ENCODE data around the gene ARIH2.

The ARIH2 gene

DNA sequence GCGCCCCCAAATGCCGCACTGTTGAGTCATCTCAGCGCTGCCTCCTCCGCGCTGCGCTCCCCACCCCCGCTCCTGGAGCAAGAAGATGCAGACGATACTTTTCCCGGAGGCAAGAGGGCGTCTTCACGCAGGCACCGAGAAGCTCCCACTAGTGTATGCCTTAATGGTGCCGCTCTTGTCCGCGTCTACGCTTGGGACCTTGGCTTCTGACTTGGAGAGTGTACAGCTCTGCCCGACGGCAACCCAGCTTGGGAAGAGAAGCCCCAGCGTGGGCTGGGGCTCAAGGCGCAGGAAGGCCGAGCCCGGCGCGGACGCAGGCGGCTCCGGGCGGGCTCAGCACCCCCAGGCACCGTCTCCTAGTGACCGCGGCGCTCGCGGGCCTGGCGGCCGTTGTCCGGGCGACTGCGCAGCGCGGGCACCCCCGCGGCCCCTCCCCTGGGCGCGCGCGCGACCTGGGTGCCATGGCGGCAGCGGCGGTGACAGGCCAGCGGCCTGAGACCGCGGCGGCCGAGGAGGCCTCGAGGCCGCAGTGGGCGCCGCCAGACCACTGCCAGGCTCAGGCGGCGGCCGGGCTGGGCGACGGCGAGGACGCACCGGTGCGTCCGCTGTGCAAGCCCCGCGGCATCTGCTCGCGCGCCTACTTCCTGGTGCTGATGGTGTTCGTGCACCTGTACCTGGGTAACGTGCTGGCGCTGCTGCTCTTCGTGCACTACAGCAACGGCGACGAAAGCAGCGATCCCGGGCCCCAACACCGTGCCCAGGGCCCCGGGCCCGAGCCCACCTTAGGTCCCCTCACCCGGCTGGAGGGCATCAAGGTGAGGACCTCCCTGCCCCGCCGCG is 71.4 kb downstream of the ARIH2 start, which contains the start of gene P4HTM:
P4HTM (plus strand) TSS at position 446 of the 840 bp plus-strand sequence; CDS start at position 462, 16 bp downstream.
- Histone ChIP-seq H3K27ac (ENCODE audit: low read depth, low read length) (peak within 1 kb of the TSS; percentile 65), H2AFZ (ENCODE audit: low read depth, low read length, severe bottlenecking) (peak within 1 kb of the TSS; percentile 64), H3K27me3 (ENCODE audit: low read length) (no peaks in the 10 kb centered on the region), H3K79me2 (ENCODE audit: insufficient read depth, low read length) (peaks cover 20% of the 10 kb centered on the region), H3K9me3 (ENCODE audit: insufficient read depth, low read length) (no peaks in the 10 kb centered on the region), H4K20me1 (ENCODE audit: low read depth, low read length) (no peaks in the 10 kb centered on the region), H3F3A (ENCODE audit: insufficient read depth) (peaks cover 9% of the 10 kb centered on the region; the same call in 1 of the 2 replicates), H3K4me2 (ENCODE audit: low read depth, low read length, poor library complexity, severe bottlenecking) (peak within 1 kb of the TSS; percentile 76), H3K36me3 (ENCODE audit: low read length) (no peaks in the 10 kb centered on the region), H3K9me2 (replicated peaks; ENCODE audit: insufficient read depth, low read length) (no peaks in the 10 kb centered on the region), H3K9ac (ENCODE audit: low read length) (peak within 1 kb of the TSS; percentile 70), H3K4me3 (ENCODE audit: insufficient read depth, low read length, poor library complexity, severe bottlenecking) (peak within 1 kb of the TSS; percentile 60)
- TF ChIP-seq EZH2phosphoT487 (conservative IDR thresholded peaks at IDR 0.05; ENCODE audit: low read length) (no peak), CTCF (IDR thresholded peaks at IDR 0.05; ENCODE audit: insufficient read depth, low read length, poor library complexity, severe bottlenecking) (peak; percentile 15)

- peak overlapping the region; percentile 65 for H3K27ac ChIP-seq (ENCODE audit: low read depth, low read length)
- H3K4me2 ChIP-seq (ENCODE audit: low read depth, low read length, poor library complexity, severe bottlenecking), result peak overlapping the region; percentile 76
- no peak for TF ChIP-seq CTCF (IDR thresholded peaks at IDR 0.05; ENCODE audit: insufficient read depth, low read length, poor library complexity, severe bottlenecking)
- TF ChIP-seq EZH2phosphoT487 (conservative IDR thresholded peaks at IDR 0.05; ENCODE audit: low read length), result no peak
- H2AFZ ChIP-seq (ENCODE audit: low read depth, low read length, severe bottlenecking), result peak overlapping the region; percentile 64
- H3K27me3 ChIP-seq (ENCODE audit: low read length), result no peaks in the 10 kb centered on the region
- no peaks in the 10 kb centered on the region for H3K9me2 ChIP-seq (replicated peaks; ENCODE audit: insufficient read depth, low read length)
- peaks cover 6% of the 10 kb centered on the region; the same call in 1 of the 2 replicates for H3F3A ChIP-seq (ENCODE audit: insufficient read depth)
- H3K4me3 ChIP-seq (ENCODE audit: insufficient read depth, low read length, poor library complexity, severe bottlenecking), result peak overlapping the region; percentile 60
- no peaks in the 10 kb centered on the region for H3K36me3 ChIP-seq (ENCODE audit: low read length)
- H3K79me2 ChIP-seq (ENCODE audit: insufficient read depth, low read length), result peaks cover 20% of the 10 kb centered on the region
- H4K20me1 ChIP-seq (ENCODE audit: low read depth, low read length), result no peaks in the 10 kb centered on the region
- H3K9ac ChIP-seq (ENCODE audit: low read length), result peak overlapping the region; percentile 70
- H3K9me3 ChIP-seq (ENCODE audit: insufficient read depth, low read length), result no peaks in the 10 kb centered on the region
These were observed 72.2 kb downstream of the ARIH2 start for GRCh38 chr3:48990636-48991469.

- H3K4me3 ChIP-seq (ENCODE audit: insufficient read depth, low read length, poor library complexity, severe bottlenecking), result peak overlapping the region; percentile 60
- peaks cover 20% of the 10 kb centered on the region for H3K79me2 ChIP-seq (ENCODE audit: insufficient read depth, low read length)
- TF ChIP-seq EZH2phosphoT487 (conservative IDR thresholded peaks at IDR 0.05; ENCODE audit: low read length), result no peak
- TF ChIP-seq CTCF (IDR thresholded peaks at IDR 0.05; ENCODE audit: insufficient read depth, low read length, poor library complexity, severe bottlenecking), result no peak
- no peaks in the 10 kb centered on the region for H3K9me2 ChIP-seq (replicated peaks; ENCODE audit: insufficient read depth, low read length)
- H3K9me3 ChIP-seq (ENCODE audit: insufficient read depth, low read length), result no peaks in the 10 kb centered on the region
- H3K9ac ChIP-seq (ENCODE audit: low read length), result peak overlapping the region; percentile 70
- no peaks in the 10 kb centered on the region for H3K36me3 ChIP-seq (ENCODE audit: low read length)
- H3K27ac ChIP-seq (ENCODE audit: low read depth, low read length), result peak overlapping the region; percentile 65
- 0 out of 2 replicates have a peak, but pooled peaks cover under 1% of the 10 kb centered on the region for H3F3A ChIP-seq (ENCODE audit: insufficient read depth)
- H4K20me1 ChIP-seq (ENCODE audit: low read depth, low read length), result no peaks in the 10 kb centered on the region
- no peaks in the 10 kb centered on the region for H3K27me3 ChIP-seq (ENCODE audit: low read length)
- H3K4me2 ChIP-seq (ENCODE audit: low read depth, low read length, poor library complexity, severe bottlenecking), result peak overlapping the region; percentile 76
- no peak overlapping the region for H2AFZ ChIP-seq (ENCODE audit: low read depth, low read length, severe bottlenecking)
These were observed 73.4 kb downstream of the ARIH2 start for GRCh38 chr3:48991851-48992545.
